ENCODE results near the gene KNSTRN. TPM values are rescaled to one million over a fixed set of nuclear protein-coding genes. Genes with fewer than 3 reads are reported as not detected.

Gene KNSTRN, protein sequence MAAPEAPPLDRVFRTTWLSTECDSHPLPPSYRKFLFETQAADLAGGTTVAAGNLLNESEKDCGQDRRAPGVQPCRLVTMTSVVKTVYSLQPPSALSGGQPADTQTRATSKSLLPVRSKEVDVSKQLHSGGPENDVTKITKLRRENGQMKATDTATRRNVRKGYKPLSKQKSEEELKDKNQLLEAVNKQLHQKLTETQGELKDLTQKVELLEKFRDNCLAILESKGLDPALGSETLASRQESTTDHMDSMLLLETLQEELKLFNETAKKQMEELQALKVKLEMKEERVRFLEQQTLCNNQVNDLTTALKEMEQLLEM
- 21.7 TPM for polyA plus RNA-seq (2012; ENCODE audit: missing spikeins)

DNA sequence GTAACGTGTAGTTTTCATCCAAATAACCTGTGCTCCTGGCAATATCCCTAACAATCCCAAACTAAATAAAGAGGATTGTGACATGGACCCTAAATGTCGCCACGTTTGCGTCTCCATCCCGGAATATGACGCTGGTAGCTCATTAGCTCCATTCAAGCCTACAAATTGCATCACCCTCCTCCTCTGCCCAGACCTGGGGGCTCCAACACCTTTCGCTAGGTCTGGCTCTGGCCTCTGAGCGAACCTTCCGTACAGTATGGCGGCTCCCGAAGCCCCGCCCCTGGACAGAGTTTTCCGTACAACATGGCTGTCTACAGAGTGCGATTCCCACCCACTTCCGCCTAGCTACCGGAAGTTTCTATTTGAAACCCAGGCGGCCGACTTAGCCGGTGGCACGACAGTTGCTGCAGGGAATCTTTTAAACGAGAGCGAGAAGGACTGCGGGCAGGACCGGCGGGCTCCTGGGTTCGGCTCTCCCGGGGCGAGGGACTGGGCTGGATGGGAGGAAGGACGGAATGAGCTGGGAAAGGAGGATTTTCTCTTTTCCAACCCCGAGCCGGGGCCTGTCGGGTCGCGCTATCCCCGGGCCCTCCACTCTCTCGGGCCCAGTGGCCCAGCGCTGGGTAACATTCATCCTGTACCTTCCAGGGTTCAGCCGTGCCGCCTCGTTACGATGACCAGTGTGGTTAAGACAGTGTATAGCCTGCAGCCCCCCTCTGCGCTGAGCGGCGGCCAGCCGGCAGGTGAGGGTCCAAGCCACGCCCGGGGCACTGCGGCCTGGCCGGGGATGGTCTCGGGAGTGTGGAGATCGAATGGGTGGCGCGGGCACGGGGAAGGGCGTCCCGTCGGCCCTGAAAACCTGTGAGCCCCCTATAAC is at the start of gene KNSTRN:
Gene KNSTRN (plus strand): TSS at position 142 of the 877 bp plus-strand sequence. CDS start 115 bp downstream, at position 257.
- DNase-seq (ENCODE audit: insufficient read length) = peak; percentile 87
- FAIRE-seq = peak; percentile 95
- TF ChIP-seq TAF1 (IDR thresholded peaks at IDR 0.05; ENCODE audit: borderline replicate concordance, low read depth, low read length) (0 out of 2 replicates have a peak, but pooled peaks have one; percentile 25), POLR2AphosphoS5 (IDR thresholded peaks at IDR 0.05; ENCODE audit: low read depth, low read length) (peak; percentile 78), POLR2A (IDR thresholded peaks at IDR 0.05; ENCODE audit: low read depth, low read length) (peak; percentile 75)

DNA sequence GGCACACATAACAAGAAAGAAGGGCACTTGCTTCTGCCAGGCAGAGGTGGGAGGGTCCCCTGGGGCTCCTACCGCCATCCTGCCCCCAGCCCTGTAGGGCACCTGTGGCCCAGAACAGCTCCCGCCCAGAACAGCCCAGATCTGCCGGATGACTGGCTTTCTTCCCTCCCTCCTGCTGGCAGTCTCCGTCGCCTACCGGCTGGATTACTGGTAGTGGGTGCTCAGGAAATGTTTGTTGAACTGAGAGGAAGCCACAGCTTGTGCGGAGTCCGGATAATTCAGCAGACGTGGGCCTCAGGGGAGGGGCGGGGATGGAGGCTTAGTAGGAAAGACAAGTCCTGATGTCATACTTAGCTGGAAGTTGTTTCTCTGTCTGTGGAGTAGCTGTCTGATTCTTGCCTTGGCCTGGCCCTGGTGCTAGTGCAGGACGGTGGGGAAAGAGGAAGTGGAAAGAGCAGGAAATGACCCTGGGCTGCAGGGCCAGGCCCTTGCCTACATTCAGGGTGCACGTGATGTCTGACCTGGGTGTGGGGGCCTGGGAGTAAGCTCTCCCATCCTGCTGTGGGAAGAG is 48.5 kb upstream of the KNSTRN start:
- FAIRE-seq (no peak), DNase-seq (ENCODE audit: insufficient read length) (no peak)
- TF ChIP-seq TAF1 (IDR thresholded peaks at IDR 0.05; ENCODE audit: borderline replicate concordance, low read depth, low read length) = no peak
- no peak for TF ChIP-seq POLR2A (IDR thresholded peaks at IDR 0.05; ENCODE audit: low read depth, low read length)
- TF ChIP-seq POLR2AphosphoS5 (IDR thresholded peaks at IDR 0.05; ENCODE audit: low read depth, low read length) = no peak

DNA sequence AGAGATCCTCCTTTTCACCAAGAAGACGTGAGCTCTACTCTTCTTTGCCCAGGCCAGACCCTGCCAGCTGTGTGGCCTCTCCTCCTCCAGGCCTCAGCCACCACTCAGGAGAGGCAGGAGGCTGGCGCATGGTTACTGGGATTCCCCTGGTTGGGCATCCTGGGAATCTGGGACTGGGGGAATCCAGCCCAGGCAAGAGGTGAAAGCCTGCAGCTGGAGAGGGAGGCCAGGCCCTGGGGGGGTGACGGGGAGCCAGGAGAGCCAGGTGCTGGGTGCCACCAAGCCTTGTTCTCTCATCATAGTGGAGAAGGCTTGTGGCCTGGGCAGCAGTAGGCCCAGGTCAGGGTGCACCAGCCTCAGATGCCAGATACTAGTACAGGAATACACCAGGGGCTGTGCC is 48.0 kb upstream of the KNSTRN start:
- TF ChIP-seq TAF1 (IDR thresholded peaks at IDR 0.05; ENCODE audit: borderline replicate concordance, low read depth, low read length) (no peak), POLR2A (IDR thresholded peaks at IDR 0.05; ENCODE audit: low read depth, low read length) (no peak), POLR2AphosphoS5 (IDR thresholded peaks at IDR 0.05; ENCODE audit: low read depth, low read length) (no peak)
- DNase-seq (ENCODE audit: insufficient read length) (no peak), FAIRE-seq (no peak)

DNA sequence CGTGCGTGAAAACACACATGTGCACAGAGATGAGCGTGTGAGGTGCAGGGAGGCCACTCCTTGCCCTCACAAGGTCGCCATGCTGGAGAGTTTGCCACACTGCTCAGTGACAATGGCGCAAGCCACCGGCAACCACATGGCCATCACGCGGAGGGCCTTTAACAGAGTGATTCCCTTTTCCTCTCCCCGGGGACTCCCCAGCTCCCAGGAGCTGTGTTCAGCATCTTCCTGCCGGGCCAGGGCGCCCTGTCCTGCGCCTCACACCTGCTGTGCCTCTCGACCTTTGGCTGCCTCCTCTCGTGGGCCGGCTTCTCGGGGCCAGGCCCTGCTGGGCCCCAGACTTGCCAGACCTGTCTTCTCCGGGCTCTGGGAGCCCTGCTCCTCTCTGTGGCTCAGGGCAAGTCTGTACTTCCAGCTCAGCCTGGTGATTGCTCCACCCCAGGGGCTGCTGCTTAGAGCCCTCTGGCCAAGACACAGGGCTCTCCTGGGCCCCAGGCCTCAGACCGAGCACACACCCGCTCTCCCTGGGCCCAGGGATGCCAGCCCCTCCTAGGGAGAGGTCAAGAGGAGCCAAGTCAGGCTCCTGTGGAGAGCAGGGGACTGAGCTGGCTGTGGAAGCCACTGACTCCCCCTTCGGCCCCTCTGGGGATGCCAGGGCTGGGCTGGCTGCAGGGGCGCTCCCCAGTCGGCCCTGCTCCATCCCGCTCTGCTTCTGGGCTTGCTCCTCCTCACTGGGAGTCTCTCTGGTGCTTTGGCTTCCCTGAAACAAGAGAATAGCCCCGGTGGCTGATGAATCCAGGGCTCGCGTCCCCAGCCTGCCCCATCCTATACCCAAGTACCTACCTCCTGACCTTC is 47.4 kb upstream of the KNSTRN start:
- DNase-seq (ENCODE audit: insufficient read length) = no peak
- FAIRE-seq = no peak
- TF ChIP-seq POLR2A (IDR thresholded peaks at IDR 0.05; ENCODE audit: low read depth, low read length) = no peak
- TF ChIP-seq TAF1 (IDR thresholded peaks at IDR 0.05; ENCODE audit: borderline replicate concordance, low read depth, low read length) = no peak
- no peak for TF ChIP-seq POLR2AphosphoS5 (IDR thresholded peaks at IDR 0.05; ENCODE audit: low read depth, low read length)

DNA sequence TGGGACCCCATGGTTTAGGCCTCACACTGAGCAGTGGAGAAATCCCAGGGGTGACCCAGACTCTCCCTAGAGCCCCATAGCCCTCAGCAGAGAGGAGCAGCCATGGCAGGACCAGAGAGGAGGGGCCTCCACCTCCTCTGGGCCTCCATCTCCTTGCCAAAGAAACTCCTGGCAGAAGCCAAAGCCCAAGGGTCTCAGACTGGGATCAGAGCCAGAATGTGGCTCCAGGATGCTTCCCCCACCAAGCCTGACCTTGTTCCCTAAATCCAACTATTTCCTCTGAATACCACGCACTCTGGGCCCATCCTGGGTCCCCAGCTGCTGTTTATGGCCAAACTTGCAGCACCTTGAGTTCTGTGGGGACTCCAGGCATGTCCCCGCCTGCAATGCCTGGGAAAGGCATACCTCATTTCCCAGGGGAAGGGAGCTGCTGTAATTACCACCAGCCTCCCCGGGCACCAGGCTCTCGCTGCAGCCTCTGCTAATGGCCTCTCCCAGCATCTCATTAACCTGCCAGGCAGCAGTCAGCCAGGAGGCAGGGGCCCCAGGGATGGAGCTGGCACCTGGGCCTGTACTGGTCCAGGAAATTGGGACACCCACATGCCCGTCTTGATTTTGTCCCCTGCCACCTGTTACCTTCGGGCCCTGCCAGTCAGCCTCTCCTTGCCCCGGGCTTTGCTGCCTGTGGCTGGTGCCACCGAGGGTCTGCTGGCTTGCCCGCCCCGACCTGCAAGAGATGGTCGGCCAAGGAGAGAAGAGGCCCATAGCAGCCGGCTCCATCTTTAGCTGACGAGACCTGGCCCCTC is 46.4 kb upstream of the KNSTRN start:
- FAIRE-seq (no peak), DNase-seq (ENCODE audit: insufficient read length) (no peak)
- no peak for TF ChIP-seq POLR2A (IDR thresholded peaks at IDR 0.05; ENCODE audit: low read depth, low read length)
- TF ChIP-seq TAF1 (IDR thresholded peaks at IDR 0.05; ENCODE audit: borderline replicate concordance, low read depth, low read length) = no peak
- no peak for TF ChIP-seq POLR2AphosphoS5 (IDR thresholded peaks at IDR 0.05; ENCODE audit: low read depth, low read length)

DNA sequence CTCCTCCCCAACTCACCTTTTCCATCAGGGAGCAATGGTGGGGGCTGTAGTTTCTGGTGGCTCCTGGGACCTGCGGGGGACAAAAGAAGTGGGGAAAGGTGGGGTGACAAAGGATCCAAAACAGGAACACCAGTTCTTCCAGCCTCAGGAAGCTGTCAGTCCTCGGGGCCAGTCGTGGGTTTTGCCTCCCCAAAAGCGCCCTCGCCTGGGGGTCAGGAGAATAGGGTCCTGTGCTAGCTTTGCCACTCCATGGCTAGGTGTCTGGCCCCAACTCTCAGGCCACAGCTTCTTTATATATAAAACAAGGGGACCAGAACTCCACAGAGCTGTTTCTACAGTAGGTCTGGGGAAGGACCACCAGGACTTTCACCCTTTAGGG is 45.8 kb upstream of the KNSTRN start:
- FAIRE-seq (peak; percentile 71), DNase-seq (ENCODE audit: insufficient read length) (no peak)
- TF ChIP-seq POLR2AphosphoS5 (IDR thresholded peaks at IDR 0.05; ENCODE audit: low read depth, low read length) (no peak), TAF1 (IDR thresholded peaks at IDR 0.05; ENCODE audit: borderline replicate concordance, low read depth, low read length) (no peak), POLR2A (IDR thresholded peaks at IDR 0.05; ENCODE audit: low read depth, low read length) (no peak)

DNA sequence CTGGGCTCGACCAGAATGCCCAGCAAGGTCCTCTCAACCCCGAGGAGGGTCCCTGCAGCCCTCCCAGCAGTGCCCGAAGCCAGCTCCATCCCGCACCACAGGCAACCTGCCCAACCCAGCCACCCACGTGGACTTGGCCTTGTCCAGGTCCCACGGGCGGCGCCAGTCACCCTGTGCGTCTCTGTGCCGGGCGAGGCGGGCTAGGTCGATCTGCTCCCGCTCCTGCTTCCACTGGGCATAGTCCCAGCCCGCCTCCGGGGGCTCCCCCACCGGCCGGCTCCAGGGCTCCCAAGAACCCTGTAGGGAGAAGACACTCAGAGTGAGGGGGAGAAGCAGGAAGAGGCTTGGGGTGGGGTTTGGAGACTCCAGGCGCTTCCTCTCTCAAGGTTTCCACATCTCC is 44.9 kb upstream of the KNSTRN start:
- DNase-seq (ENCODE audit: insufficient read length) (no peak), FAIRE-seq (no peak)
- no peak for TF ChIP-seq POLR2AphosphoS5 (IDR thresholded peaks at IDR 0.05; ENCODE audit: low read depth, low read length)
- TF ChIP-seq TAF1 (IDR thresholded peaks at IDR 0.05; ENCODE audit: borderline replicate concordance, low read depth, low read length) = no peak
- TF ChIP-seq POLR2A (IDR thresholded peaks at IDR 0.05; ENCODE audit: low read depth, low read length) = no peak

DNA sequence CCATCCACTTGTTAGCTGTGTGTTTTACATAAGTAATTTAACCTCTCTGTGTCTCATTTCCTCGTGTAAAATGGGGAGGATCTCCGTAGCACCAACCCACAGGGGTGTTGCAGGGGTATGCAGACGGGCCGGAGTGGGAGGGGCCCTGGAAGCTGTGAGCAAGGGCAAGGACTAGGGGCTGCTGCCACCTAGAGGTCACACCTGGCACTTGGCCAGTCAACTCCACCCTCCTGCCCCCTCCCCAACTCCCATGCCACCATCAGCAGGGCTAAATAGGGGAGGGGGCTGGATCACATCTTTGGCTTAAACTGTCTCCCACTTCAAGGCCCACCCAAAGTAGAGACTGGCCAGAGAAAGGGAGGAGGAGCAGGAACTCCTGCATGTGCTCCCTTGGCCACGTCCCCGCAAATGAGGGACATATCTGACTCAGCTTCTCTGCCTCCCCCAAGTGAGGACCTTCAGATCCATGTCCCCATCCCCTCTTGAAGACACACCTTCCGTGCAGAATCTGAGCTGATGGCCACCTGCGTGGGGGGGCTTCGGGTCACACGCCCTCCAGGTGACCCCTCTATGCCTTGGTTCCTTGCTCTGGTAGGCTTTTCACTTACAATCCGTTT is 44.4 kb upstream of the KNSTRN start:
- DNase-seq (ENCODE audit: insufficient read length) = peak; percentile 96
- peak; percentile 96 for FAIRE-seq
- TF ChIP-seq POLR2AphosphoS5 (IDR thresholded peaks at IDR 0.05; ENCODE audit: low read depth, low read length) (no peak), POLR2A (IDR thresholded peaks at IDR 0.05; ENCODE audit: low read depth, low read length) (no peak), TAF1 (IDR thresholded peaks at IDR 0.05; ENCODE audit: borderline replicate concordance, low read depth, low read length) (no peak)

DNA sequence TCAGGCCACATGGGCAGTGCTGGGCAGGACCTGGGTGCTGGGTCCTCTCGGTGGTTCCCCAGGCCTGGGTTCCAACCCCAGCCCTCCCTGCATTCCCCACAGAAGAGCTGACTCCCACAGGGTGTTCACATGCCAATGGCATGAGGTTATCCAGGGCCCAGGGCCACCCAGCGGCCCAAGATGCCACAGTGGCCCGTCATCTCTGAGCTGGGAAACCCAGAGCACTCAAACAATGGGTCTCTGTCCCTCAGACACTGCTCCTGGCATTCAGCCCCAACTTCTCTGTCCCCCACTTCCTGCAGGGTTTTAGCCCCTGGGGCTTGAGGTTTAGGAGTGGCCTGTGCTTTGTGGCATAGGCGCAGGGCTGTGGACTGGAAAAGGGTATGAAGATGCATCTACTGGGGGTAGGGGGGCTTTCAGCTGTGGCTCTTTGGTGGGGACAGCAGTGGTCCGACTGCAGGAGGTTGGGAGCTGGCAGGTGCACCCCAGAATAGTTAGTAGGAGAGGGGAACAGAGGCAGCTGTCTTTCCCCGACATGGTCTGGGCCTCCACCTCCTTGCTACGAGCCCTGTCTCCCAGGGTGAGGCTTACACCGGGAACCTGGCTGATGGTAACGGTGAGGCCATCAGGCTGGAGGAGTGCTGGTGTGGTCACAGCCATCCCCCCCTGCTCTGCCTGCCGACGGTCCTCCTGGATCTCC is 43.5 kb upstream of the KNSTRN start:
- TF ChIP-seq POLR2A (IDR thresholded peaks at IDR 0.05; ENCODE audit: low read depth, low read length) = no peak
- TF ChIP-seq POLR2AphosphoS5 (IDR thresholded peaks at IDR 0.05; ENCODE audit: low read depth, low read length) = no peak
- TF ChIP-seq TAF1 (IDR thresholded peaks at IDR 0.05; ENCODE audit: borderline replicate concordance, low read depth, low read length) = no peak
- DNase-seq (ENCODE audit: insufficient read length) = no peak
- no peak for FAIRE-seq

All from GM12892 (cell line).